ENCODE results near the gene BTN1A1.
A peak's percentile ranks its signal among the peaks of the same experiment; 100 is the strongest.
"Not testable (repeated sequence)": the region's sequence is repeated elsewhere in the genome, so short reads cannot be mapped to it uniquely, and the experiment has no call there.

Gene BTN1A1

GRCh38 chr6:26494117-26494516 is 6.0 kb upstream of the BTN1A1 start:
- no peak for DNase-seq (ENCODE audit: low read depth)
- no peak for TF ChIP-seq CTCF (conservative IDR thresholded peaks at IDR 0.05; ENCODE audit: low read depth, low read length)
- no peak overlapping the region for H3K4me3 ChIP-seq (ENCODE audit: low read length)

- TF ChIP-seq CTCF (conservative IDR thresholded peaks at IDR 0.05; ENCODE audit: low read depth, low read length), result no peak
- no peak for DNase-seq (ENCODE audit: low read depth)
- H3K4me3 ChIP-seq (ENCODE audit: low read length), result no peak overlapping the region
Measured at GRCh38 chr6:26495281-26495680, 4.8 kb upstream of the BTN1A1 start.

- no peak for TF ChIP-seq CTCF (conservative IDR thresholded peaks at IDR 0.05; ENCODE audit: low read depth, low read length)
- no peak overlapping the region for H3K4me3 ChIP-seq (ENCODE audit: low read length)
- DNase-seq (ENCODE audit: low read depth), result no peak
Measured at GRCh38 chr6:26497610-26498009, 2.5 kb upstream of the BTN1A1 start.

DNA sequence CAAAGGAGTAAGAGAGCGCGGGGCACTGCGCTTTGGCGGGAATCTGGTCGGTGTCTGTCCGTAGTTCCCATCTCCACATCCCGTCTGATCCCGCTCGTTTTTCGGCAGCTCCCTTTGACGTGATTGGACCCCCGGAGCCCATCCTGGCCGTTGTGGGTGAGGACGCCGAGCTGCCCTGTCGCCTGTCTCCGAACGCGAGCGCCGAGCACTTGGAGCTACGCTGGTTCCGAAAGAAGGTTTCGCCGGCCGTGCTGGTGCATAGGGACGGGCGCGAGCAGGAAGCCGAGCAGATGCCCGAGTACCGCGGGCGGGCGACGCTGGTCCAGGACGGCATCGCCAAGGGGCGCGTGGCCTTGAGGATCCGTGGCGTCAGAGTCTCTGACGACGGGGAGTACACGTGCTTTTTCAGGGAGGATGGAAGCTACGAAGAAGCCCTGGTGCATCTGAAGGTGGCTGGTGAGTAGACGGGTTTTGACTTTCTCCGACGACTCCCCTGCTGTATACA is 1.4 kb downstream of the BTN1A1 start:
- TF ChIP-seq CTCF (conservative IDR thresholded peaks at IDR 0.05; ENCODE audit: low read depth, low read length), result no peak
- H3K4me3 ChIP-seq (ENCODE audit: low read length), result peak overlapping the region; percentile 20
- no peak for DNase-seq (ENCODE audit: low read depth)

- TF ChIP-seq CTCF (conservative IDR thresholded peaks at IDR 0.05; ENCODE audit: low read depth, low read length), result no peak
- no peak for DNase-seq (ENCODE audit: low read depth)
- no peak overlapping the region for H3K4me3 ChIP-seq (ENCODE audit: low read length)
Measured at GRCh38 chr6:26502165-26502564, 2.1 kb downstream of the BTN1A1 start.

DNA sequence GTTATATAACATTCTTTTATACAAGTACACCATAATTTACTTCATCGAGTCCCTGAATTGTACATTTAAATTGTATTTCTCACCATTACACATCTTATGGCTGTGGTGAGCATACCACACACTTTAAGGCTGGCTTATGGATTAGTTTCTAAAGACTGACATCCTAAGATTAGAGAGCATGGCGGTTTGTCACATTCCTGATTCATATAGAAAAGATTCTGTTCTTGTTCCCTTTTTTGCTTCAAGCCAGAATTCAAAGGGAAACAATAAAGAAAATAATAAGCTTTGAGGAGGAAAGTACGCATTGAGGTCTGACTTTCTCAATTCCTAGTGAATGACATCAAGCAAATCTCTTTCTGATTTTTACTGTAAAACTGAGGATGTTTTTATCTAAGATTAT is 2.5 kb downstream of the BTN1A1 start:
- DNase-seq (ENCODE audit: low read depth), result no peak
- no peak overlapping the region for H3K4me3 ChIP-seq (ENCODE audit: low read length)
- TF ChIP-seq CTCF (conservative IDR thresholded peaks at IDR 0.05; ENCODE audit: low read depth, low read length), result no peak

DNA sequence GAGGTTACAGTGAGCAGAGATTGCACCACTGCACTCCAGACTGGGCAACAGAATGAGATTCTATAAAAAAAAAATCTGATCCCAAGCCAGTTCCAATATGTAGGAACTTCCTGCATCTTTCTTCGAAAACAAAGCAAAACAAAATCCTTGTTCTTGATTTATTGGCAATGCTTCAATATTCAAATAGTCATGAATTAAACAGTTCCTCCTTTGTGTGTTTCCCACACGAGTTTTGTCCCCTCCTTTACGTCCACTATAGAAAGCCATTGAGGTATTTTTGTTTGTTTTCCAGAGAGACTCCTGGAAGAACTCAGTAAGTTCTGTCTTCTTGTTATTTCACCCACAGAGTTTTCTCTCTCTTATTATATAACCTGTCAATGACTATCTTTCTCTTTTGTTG is 7.6 kb downstream of the BTN1A1 start:
- no peak overlapping the region for H3K4me3 ChIP-seq (ENCODE audit: low read length)
- DNase-seq (ENCODE audit: low read depth), result no peak
- TF ChIP-seq CTCF (conservative IDR thresholded peaks at IDR 0.05; ENCODE audit: low read depth, low read length), result no peak

- DNase-seq (ENCODE audit: low read depth); H3K4me3 ChIP-seq (ENCODE audit: low read length): not testable (repeated sequence)
Measured at GRCh38 chr6:26511033-26511432, 10.9 kb downstream of the BTN1A1 start.
